Measurements from ENCODE around the gene SLC1A2. TPM values are rescaled to one million over a fixed set of nuclear protein-coding genes. Genes with fewer than 3 reads are reported as not detected.

SLC1A2 gene
- total RNA-seq, 1 experiment from 2014 or later = 0.41 TPM

GRCh38 chr11:35326266-35326879, 93.0 kb downstream of the SLC1A2 start:
- no peak for DNase-seq (ENCODE audit: low spot score)

GRCh38 chr11:35324981-35325380, 94.4 kb downstream of the SLC1A2 start:
- DNase-seq (ENCODE audit: low spot score) = no peak

- DNase-seq (ENCODE audit: low spot score) = no peak
Measured at GRCh38 chr11:35324183-35324886, 95.0 kb downstream of the SLC1A2 start.

- no peak for DNase-seq (ENCODE audit: low spot score)
Measured at GRCh38 chr11:35323076-35323868, 96.1 kb downstream of the SLC1A2 start.

GRCh38 chr11:35322318-35322979, 96.9 kb downstream of the SLC1A2 start:
- DNase-seq (ENCODE audit: low spot score) = no peak

GRCh38 chr11:35321532-35322317, 97.6 kb downstream of the SLC1A2 start:
- no peak for DNase-seq (ENCODE audit: low spot score)

GRCh38 chr11:35321111-35321510, 98.2 kb downstream of the SLC1A2 start:
- DNase-seq (ENCODE audit: low spot score) = no peak

- no peak for DNase-seq (ENCODE audit: low spot score)
Measured at GRCh38 chr11:35318977-35319925, 100.1 kb downstream of the SLC1A2 start.

- no peak for DNase-seq (ENCODE audit: low spot score)
Measured at GRCh38 chr11:35318309-35318708, 101.0 kb downstream of the SLC1A2 start.

- DNase-seq (ENCODE audit: low spot score) = no peak
Measured at GRCh38 chr11:35317253-35317652, 102.1 kb downstream of the SLC1A2 start.

- no peak for DNase-seq (ENCODE audit: low spot score)
Measured at GRCh38 chr11:35316161-35316560, 103.2 kb downstream of the SLC1A2 start.

GRCh38 chr11:35313760-35314153, 105.6 kb downstream of the SLC1A2 start:
- no peak for DNase-seq (ENCODE audit: low spot score)

GRCh38 chr11:35313066-35313759, 106.1 kb downstream of the SLC1A2 start:
- no peak for DNase-seq (ENCODE audit: low spot score)

GRCh38 chr11:35311331-35311730, 108.0 kb downstream of the SLC1A2 start:
- DNase-seq (ENCODE audit: low spot score) = no peak

GRCh38 chr11:35308157-35308556, 111.2 kb downstream of the SLC1A2 start:
- DNase-seq (ENCODE audit: low spot score) = no peak

GRCh38 chr11:35307221-35307621, 112.1 kb downstream of the SLC1A2 start:
- DNase-seq (ENCODE audit: low spot score) = no peak

GRCh38 chr11:35305670-35306382, 113.5 kb downstream of the SLC1A2 start:
- DNase-seq (ENCODE audit: low spot score) = peak; percentile 39

GRCh38 chr11:35304900-35305460, 114.4 kb downstream of the SLC1A2 start:
- DNase-seq (ENCODE audit: low spot score) = peak; percentile 16

GRCh38 chr11:35304386-35304775, 115.0 kb downstream of the SLC1A2 start:
- DNase-seq (ENCODE audit: low spot score) = no peak

All from A172 (cell line).